ENCODE data around the gene NFE2L1.
"Not testable (repeated sequence)": the region's sequence is repeated elsewhere in the genome, so short reads cannot be mapped to it uniquely, and the experiment has no call there.

Gene NFE2L1

DNA sequence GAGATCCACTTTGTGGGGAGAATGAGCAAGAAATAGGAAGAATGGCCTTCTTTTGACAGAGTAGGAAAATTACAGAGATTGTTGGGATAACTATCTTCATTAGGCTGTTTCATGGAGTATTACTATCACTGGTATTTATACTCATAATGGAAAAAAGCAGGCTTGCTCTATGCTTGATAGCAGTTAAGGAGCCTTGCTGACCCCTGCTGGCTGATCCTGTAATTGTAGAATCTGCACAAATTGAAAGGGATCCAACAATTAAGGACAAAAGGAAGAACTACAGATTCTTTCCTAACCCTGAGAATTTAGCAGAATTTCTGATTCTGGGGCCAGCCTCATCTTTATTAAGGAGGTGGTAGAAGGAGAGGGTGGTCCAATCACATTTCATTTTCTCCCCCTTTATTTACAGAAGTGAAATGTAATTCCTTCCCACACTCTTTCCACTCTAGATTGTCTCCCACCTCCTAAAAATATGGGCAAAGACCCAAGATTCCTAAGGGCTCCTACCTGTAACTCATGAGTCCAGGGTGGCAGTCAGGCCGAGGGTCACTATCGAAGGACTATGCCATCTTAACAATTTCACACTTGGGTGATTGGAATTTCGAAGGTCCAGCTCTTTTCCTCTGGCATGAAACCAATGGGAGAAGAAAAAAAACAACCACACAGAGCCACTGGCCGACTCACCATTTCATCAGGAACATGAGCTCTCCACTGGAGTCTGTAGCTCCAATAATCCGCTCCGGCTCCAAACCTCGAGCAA is 26.3 kb downstream of the NFE2L1 start:
- Mint-ChIP-seq H3K27ac (no peak overlapping the region), H3K27me3 (no peaks in the 10 kb centered on the region), H3K4me3 (no peak overlapping the region), H3K4me1 (ENCODE audit: low read depth) (no peaks in the 10 kb centered on the region), H3K9me3 (no peaks in the 10 kb centered on the region), H3K36me3 (ENCODE audit: low read depth) (peaks cover 74% of the 10 kb centered on the region)
- intact Hi-C loops (cut with micrococcal nuclease), result loop anchor here (1.0 kb wide), 1 partner anchor 48 kb away; no protein-coding TSS in a partner anchor

DNA sequence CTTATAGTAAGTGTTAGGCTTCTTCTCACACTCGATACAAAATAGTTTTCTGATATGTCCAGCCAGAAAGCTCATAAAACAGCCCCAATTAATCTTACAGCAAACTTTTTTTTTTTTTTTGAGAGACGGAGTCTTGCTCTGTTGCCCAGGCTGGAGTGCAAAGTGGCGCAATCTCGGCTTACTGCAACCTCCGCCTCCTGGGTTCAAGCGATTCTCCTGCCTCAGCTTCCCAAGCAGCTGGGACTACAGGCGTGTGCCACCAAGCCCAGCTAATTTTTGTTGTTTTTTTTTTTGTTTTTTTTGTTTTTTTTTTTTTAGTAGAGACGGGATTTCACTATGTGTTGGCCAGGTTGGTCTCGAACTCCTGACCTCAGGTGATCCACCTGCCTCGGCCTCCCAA is 29.0 kb downstream of the NFE2L1 start:
- H3K36me3 Mint-ChIP-seq (ENCODE audit: low read depth), result peaks cover 50% of the 10 kb centered on the region
- H3K9me3 Mint-ChIP-seq; intact Hi-C loops (cut with micrococcal nuclease); H3K27me3 Mint-ChIP-seq; H3K4me1 Mint-ChIP-seq (ENCODE audit: low read depth); H3K4me3 Mint-ChIP-seq; H3K27ac Mint-ChIP-seq: not testable (repeated sequence)

DNA sequence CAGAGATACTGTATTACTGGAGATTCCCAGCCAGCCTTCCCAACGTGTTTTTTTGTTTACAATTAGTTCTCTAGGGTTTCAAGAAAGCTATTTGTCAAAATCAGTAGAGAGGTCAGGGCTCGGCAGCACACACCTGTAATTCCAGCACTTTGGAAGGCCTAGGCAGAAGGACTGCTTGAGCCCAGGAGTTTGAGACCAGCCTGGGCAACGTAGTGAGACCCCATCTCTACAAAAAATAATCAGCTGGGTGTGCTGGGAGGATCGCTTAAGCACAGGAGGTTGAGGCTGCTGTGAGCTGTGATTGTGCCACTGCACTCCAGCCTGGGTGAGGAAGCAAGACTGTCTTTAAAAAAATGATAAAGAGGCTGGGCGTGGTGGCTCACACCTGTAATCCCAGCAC is 33.7 kb downstream of the NFE2L1 start:
- no peak overlapping the region for H3K27ac Mint-ChIP-seq
- H3K27me3 Mint-ChIP-seq, result no peaks in the 10 kb centered on the region
- peaks cover 3% of the 10 kb centered on the region for H3K36me3 Mint-ChIP-seq (ENCODE audit: low read depth)
- H3K4me1 Mint-ChIP-seq (ENCODE audit: low read depth), result no peaks in the 10 kb centered on the region
- intact Hi-C loops (cut with micrococcal nuclease), result loop anchor here (2.0 kb wide), 1 partner anchor 49 kb away; no protein-coding TSS in a partner anchor
- H3K4me3 Mint-ChIP-seq, result no peak overlapping the region
- no peaks in the 10 kb centered on the region for H3K9me3 Mint-ChIP-seq

DNA sequence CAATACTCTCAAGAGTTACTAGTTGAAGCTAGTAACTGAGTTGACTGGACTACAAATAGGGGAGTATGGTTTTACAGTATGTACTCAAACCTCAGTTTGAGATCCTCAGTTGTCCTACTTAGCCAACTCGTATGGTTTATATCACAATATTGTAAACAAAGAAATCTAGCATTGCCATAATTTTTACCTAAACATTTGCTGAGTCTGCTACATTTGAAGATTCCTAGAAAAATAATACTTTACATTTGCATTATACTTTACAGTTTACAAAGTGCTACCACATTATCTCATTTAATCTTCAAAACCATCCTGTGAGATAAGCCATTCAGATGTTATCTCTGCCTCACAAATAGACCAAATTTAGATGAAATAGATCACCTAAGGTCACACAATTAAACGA is 36.8 kb downstream of the NFE2L1 start:
- Mint-ChIP-seq H3K4me3 (no peak overlapping the region), H3K27me3 (no peaks in the 10 kb centered on the region), H3K9me3 (no peaks in the 10 kb centered on the region), H3K4me1 (ENCODE audit: low read depth) (no peaks in the 10 kb centered on the region), H3K27ac (no peak overlapping the region), H3K36me3 (ENCODE audit: low read depth) (peaks cover 9% of the 10 kb centered on the region)
- intact Hi-C loops (cut with micrococcal nuclease), result no loop called here

DNA sequence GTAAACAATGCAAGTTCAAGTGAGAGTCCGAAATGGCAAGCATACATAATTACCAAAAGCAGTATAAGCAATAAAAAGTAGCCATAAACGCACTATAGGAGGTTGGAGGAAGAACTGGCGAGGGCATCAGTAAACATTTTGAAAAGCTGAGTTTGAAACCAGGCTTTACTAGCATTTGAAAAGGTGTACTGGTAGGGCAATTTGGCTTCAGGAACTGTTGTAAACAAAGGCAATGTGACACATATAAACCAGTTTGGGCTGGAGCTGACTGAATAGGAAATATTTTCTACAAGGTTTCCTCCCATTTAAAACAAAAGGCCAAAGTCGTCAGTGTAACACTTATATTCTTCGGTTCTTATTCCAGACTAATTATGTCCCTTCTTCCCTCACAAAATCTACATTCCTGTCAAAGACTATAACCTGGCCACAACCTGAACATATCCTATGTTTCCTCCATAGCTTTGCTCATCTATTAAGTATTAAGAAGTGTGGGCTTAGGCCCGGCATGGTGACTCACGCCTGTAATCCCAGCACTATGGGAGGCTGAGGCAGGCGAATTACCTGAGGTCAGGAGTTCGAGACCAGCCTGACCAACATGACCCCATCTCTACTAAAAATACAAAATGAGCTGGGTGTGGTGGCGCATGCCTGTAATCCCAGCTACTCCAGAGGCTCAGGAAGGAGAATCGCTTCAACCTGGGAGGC is 45.3 kb downstream of the NFE2L1 start:
- H3K9me3 Mint-ChIP-seq, result no peaks in the 10 kb centered on the region
- no peaks in the 10 kb centered on the region for H3K27me3 Mint-ChIP-seq
- no peak overlapping the region for H3K4me3 Mint-ChIP-seq
- peaks cover 7% of the 10 kb centered on the region for H3K4me1 Mint-ChIP-seq (ENCODE audit: low read depth)
- intact Hi-C loops (cut with micrococcal nuclease), result loop anchor here (5.0 kb wide), 1 partner anchor 34 kb away; no protein-coding TSS in a partner anchor
- H3K36me3 Mint-ChIP-seq (ENCODE audit: low read depth), result peaks cover 33% of the 10 kb centered on the region
- no peak overlapping the region for H3K27ac Mint-ChIP-seq

DNA sequence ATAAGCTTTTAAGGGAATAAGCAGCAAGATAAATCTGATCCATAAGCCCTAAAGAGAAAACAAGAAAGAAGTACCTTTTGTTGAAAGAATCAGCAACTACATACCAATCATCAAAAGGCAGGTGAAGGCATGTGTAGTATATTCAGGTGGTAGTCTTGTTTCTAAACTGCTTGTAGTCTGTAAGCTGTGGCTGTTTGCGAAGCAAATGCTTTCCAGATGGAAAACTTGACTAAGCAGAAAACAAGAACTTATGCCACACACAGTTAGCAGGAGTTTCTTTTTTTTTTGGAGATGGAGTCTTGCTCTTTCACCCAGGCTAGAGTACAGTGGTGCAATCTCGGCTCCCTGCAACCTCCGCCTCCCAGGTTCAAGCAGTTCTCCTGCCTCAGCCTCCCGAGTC is 47.5 kb downstream of the NFE2L1 start:
- intact Hi-C loops (cut with micrococcal nuclease), result no loop called here
- peaks cover 41% of the 10 kb centered on the region for H3K36me3 Mint-ChIP-seq (ENCODE audit: low read depth)
- H3K27me3 Mint-ChIP-seq, result no peaks in the 10 kb centered on the region
- no peak overlapping the region for H3K4me3 Mint-ChIP-seq
- H3K9me3 Mint-ChIP-seq, result no peaks in the 10 kb centered on the region
- H3K27ac Mint-ChIP-seq, result no peak overlapping the region
- peaks cover 21% of the 10 kb centered on the region for H3K4me1 Mint-ChIP-seq (ENCODE audit: low read depth)

DNA sequence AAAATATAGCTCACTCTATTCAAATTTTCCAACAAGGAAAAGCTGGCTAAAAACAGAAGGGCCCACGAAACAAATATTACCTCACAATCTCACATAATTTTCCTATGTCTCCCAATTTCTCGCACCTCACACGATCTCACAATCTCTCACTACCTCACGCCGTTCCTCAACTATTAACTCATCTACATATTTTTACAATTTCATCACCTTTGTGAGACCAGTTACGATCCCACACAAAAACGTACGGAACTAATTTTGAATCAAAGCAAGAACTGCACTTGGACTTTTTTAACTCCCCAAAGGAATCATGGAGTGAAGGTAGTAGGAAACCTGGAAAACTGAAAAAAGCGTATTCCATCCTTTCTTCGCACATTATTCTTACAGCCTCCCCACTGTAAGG is 52.0 kb downstream of the NFE2L1 start:
- H3K36me3 Mint-ChIP-seq (ENCODE audit: low read depth), result peaks cover 30% of the 10 kb centered on the region
- peak overlapping the region; percentile 95 for H3K27ac Mint-ChIP-seq

DNA sequence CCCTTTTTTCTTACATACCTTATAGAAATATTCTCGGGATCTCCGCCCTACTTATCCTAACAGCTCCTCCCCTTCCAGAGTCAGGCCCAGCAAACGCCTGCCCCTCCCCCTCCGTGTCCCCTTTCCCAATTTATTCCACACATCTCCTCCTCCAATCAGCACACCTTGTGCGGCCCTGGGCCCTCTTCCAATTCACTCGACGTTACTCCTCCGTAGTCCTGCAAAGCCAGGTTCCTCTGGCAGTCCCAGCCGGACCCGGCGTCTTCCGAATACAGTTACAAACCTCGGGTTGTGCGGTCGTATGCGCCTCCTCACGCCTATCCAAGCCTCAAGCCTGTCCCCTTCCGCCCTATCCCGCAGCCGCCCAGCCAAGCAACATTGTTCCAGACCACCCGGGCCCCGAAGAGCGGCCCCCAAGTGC is 52.4 kb downstream of the NFE2L1 start:
- peak overlapping the region; percentile 95 for H3K27ac Mint-ChIP-seq
- intact Hi-C loops (cut with micrococcal nuclease), result no loop called here
- H3K4me1 Mint-ChIP-seq (ENCODE audit: low read depth), result peaks cover 54% of the 10 kb centered on the region
- peak overlapping the region; percentile 96 for H3K4me3 Mint-ChIP-seq
- H3K36me3 Mint-ChIP-seq (ENCODE audit: low read depth), result peaks cover 27% of the 10 kb centered on the region
- H3K27me3 Mint-ChIP-seq, result no peaks in the 10 kb centered on the region
- H3K9me3 Mint-ChIP-seq, result no peaks in the 10 kb centered on the region

More for the DNA sequence above, 52.0 kb downstream of the NFE2L1 start:
- intact Hi-C loops (cut with micrococcal nuclease), result no loop called here
- Mint-ChIP-seq H3K27me3 (no peaks in the 10 kb centered on the region), H3K4me1 (ENCODE audit: low read depth) (peaks cover 54% of the 10 kb centered on the region), H3K4me3 (peak overlapping the region; percentile 96), H3K9me3 (no peaks in the 10 kb centered on the region)

DNA sequence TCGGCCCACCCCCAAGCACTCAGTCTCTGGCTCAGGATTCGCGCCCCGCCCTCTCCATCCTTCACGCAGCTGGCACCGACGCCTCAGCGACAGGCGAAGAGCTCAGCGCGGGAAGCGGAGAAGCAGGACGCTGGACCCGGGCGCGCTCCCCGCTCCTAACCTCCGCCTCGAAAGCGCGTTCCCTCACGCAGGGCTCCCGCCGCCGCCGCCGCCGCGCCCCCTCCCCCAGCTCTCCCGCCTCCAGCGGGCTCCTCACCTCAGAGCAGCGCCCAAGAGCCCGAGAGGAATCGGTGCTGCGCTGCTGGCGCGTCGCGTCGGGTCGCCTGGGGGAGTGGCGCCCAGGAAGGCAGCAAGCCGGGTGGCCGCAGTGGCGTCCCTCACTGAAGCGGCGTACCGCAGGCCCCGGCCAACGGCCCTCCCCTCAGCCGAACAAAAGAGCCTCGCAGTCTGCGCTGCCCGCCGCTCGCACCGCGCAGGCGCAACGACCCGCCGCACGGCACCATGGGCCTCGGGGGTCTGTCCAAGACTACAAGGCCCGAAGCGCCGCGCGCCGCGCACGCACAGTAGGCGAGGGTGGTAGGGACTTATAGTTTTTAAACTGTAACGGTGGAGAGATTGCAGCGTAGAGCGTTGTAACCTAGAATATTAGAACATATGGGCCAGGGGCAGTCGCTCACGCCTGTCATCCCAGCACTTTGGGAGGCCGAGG is 53.0 kb downstream of the NFE2L1 start, which contains the start of gene CBX1:
TSS of gene CBX1 (minus strand) at position 467 of the 709 bp plus-strand sequence. CDS start 24,474 bp downstream, outside the sequence.
- intact Hi-C loops (cut with micrococcal nuclease), result no loop called here
- Mint-ChIP-seq H3K27ac (peak within 1 kb of the TSS; percentile 95), H3K27me3 (no peaks in the 10 kb centered on the region), H3K4me1 (ENCODE audit: low read depth) (peaks cover 58% of the 10 kb centered on the region), H3K36me3 (ENCODE audit: low read depth) (peaks cover 27% of the 10 kb centered on the region), H3K4me3 (peak within 1 kb of the TSS; percentile 96), H3K9me3 (no peaks in the 10 kb centered on the region)

DNA sequence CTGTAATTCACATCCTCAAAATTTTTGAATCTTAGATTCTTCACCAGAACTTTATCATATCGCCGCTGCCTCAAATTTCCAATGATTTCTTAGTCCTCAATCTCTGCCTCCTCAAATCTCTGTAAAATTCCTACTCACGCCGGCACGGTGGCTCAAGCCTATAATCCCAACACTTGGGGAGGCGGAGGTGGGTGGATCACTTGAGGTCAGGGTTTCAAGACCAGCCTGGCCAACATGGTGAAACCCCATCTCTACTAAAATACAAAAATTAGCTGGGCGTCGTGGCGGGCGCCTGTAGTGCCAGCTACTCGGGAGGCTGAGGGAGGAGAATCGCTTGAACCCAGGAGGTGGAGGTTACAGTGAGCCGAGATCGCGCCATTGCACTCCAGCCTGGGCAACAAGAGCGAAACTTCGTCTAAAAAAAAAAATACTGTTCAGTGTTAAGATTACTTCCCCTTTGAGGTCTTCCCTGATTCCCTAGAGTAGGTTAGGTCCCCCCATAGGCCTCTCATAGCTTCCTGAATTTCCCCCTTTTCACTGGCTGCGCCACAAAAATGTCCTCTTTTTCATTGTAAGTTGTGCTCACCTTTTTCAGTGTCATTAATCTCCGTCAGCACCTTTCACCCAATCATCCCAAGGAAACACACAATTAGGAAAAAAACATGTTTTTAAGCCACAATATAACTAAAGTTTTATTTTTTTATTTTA is 54.0 kb downstream of the NFE2L1 start:
- H3K4me1 Mint-ChIP-seq (ENCODE audit: low read depth), result peaks cover 68% of the 10 kb centered on the region

DNA sequence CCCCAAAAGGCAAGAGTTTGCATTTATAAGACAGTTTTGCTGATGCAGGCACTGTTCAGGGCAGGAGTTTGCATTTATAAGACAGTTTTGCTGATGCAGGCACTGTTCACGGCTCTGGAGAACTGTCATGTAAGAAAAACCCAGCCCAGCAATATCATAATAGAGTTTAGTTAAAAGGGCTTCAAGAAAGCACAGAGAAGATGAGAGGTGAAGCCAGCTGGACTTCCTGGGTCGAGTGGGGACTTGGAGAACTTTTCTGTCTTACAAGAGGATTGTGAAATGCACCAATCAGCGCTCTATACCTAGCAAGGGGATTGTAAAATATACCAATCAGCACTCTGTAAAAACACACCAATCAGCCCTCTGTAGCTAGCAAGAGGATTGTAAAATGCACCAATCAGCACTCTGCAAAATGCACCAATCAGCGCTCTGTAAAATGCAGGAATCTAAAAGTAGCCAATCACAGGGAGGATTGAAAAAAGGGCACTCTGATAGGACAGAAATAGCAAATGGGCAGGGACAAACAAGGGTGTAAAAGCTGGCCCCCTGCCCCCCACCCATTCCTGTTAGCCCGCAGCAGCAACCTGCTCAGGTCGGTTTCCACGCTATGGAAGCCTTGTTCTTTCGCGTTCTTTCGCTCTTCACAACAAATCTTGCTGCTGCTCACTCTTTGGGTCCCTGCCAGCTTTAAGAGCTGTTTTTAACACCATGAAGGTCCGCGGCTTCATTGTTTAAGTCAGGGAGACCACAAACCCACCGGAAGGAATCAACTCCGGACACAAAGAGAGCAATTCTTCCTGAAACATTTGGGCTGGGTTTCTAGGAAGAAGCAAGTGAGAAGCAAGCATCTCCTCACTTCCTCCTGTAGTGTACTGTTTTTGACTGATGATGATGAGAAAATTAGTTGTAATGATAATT is 54.9 kb downstream of the NFE2L1 start:
- Mint-ChIP-seq H3K4me3 (peak overlapping the region; percentile 9), H3K9me3 (no peaks in the 10 kb centered on the region), H3K4me1 (ENCODE audit: low read depth) (peaks cover 67% of the 10 kb centered on the region), H3K27me3 (no peaks in the 10 kb centered on the region), H3K36me3 (ENCODE audit: low read depth) (peaks cover 36% of the 10 kb centered on the region), H3K27ac (peak overlapping the region; percentile 95)
- intact Hi-C loops (cut with micrococcal nuclease), result no loop called here

More for the DNA sequence above, 54.0 kb downstream of the NFE2L1 start:
- Mint-ChIP-seq H3K9me3 (no peaks in the 10 kb centered on the region), H3K27ac (peak overlapping the region; percentile 95), H3K27me3 (no peaks in the 10 kb centered on the region), H3K4me3 (peak overlapping the region; percentile 59), H3K36me3 (ENCODE audit: low read depth) (peaks cover 28% of the 10 kb centered on the region)
- intact Hi-C loops (cut with micrococcal nuclease), result no loop called here

DNA sequence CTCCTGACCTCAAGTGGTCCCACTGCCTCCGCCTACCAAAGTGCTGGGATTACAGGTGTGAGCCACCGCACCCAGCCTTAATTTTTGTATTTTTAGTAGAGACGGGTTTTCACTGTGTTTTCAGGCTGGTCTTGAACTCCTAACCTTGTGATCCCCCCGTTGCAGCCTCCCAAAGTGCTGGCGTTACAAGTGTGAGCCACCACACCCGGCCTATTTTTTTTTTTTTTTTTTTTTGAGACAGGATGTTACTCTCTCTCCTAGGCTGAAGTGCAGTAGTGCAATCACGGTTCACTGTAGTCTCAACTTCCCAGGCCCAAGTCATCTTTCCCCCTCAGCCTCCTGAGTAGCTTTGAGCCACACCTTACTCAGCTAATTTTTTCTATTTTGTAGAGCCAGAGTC is 56.3 kb downstream of the NFE2L1 start:
- intact Hi-C loops (cut with micrococcal nuclease), result no loop called here

DNA sequence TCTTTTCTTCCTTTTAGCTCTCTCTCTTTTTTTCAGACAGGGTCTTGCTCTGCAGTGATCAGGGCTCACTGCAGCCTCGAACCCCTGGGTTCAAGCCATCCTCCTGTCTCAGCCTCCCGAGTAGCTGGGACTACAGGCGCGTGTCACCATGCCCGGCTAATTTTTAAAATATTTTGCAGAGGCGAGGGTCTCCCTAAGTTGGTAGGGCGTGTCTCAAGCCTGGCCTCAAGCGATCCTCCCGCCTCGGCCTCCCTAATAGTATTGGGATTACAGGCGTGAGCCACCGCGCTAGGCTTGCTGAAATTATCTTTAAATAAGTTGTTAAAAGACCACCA is 58.6 kb downstream of the NFE2L1 start:
- Mint-ChIP-seq H3K4me1 (ENCODE audit: low read depth) (peaks cover 73% of the 10 kb centered on the region), H3K27ac (peak overlapping the region; percentile 96), H3K36me3 (ENCODE audit: low read depth) (peaks cover 29% of the 10 kb centered on the region), H3K4me3 (peak overlapping the region; percentile 95), H3K9me3 (no peaks in the 10 kb centered on the region), H3K27me3 (no peaks in the 10 kb centered on the region)
- intact Hi-C loops (cut with micrococcal nuclease), result loop anchor here (2.0 kb wide), 1 partner anchor 58 kb away; the partner anchor contains the start of gene NFE2L1

More for the DNA sequence above, 56.3 kb downstream of the NFE2L1 start:
- H3K4me3 Mint-ChIP-seq, result no peak overlapping the region
- H3K27me3 Mint-ChIP-seq, result no peaks in the 10 kb centered on the region
- peak overlapping the region; percentile 26 for H3K27ac Mint-ChIP-seq
- peaks cover 30% of the 10 kb centered on the region for H3K36me3 Mint-ChIP-seq (ENCODE audit: low read depth)
- H3K4me1 Mint-ChIP-seq (ENCODE audit: low read depth), result peaks cover 67% of the 10 kb centered on the region
- H3K9me3 Mint-ChIP-seq, result no peaks in the 10 kb centered on the region
